Parathyroid adenoma (tissue), 2 donors: Measurements from ENCODE around the gene EEF1AKMT4.
A peak's percentile ranks its signal among the peaks of the same experiment; 100 is the strongest.

Experiments used
- H2AFZ ChIP-seq: fragments of 300-600 bp; sonication (generic); one replicate; pipeline ENCODE4 v1.7.0; 2017; ENCODE audit warnings: antibody characterized with exemption, mild to moderate bottlenecking
- H3K27ac ChIP-seq: fragments of 300-600 bp; sonication (generic); one replicate; pipeline ENCODE4 v1.7.0; 2017
- H3K27me3 ChIP-seq: fragments of 300-600 bp; sonication (generic); one replicate; pipeline ENCODE4 v1.7.0; 2017; ENCODE audit warnings: low read length; ENCODE audit not compliant: control insufficient read depth, insufficient read depth
- H3K36me3 ChIP-seq: fragments of 300-600 bp; sonication (generic); one replicate; pipeline ENCODE4 v1.7.0; 2017; ENCODE audit warnings: low read length; ENCODE audit not compliant: control insufficient read depth, insufficient read depth
- H3K4me1 ChIP-seq: fragments of 300-600 bp; sonication (generic); one replicate; pipeline ENCODE4 v1.7.0; 2017; ENCODE audit warnings: control low read depth
- H3K4me2 ChIP-seq: fragments of 300-600 bp; sonication (generic); one replicate; pipeline ENCODE4 v1.7.0; 2017; ENCODE audit warnings: low read length
- H3K4me3 ChIP-seq: fragments of 300-600 bp; sonication (generic); one replicate; pipeline ENCODE4 v1.7.0; 2017; ENCODE audit warnings: low read depth, low read length
- H3K79me2 ChIP-seq: fragments of 300-600 bp; sonication (generic); one replicate; pipeline ENCODE4 v1.7.0; 2017; ENCODE audit warnings: control low read depth
- H3K9ac ChIP-seq: fragments of 300-600 bp; sonication (generic); one replicate; pipeline ENCODE4 v1.7.0; 2017; ENCODE audit warnings: mild to moderate bottlenecking
- H3K9me3 ChIP-seq: fragments of 300-600 bp; sonication (generic); one replicate; pipeline ENCODE4 v1.7.0; 2017; ENCODE audit warnings: low read length; ENCODE audit not compliant: control insufficient read depth
- CTCF ChIP-seq: fragments of 300-600 bp; sonication (generic); IDR thresholded peaks from one replicate; pipeline ENCODE4 v1.7.0; 2017; ENCODE audit warnings: antibody characterized with exemption, mild to moderate bottlenecking
- donor health status: primary hyperparathyroidism.

The EEF1AKMT4 gene

GRCh38 chr3:184299488-184300377 lies 50.3 kb downstream of the EEF1AKMT4 start:
- Histone ChIP-seq H3K36me3 (no peaks in the 10 kb centered on the region), H3K9me3 (no peaks in the 10 kb centered on the region), H2AFZ (peak overlapping the region; percentile 81), H3K4me2 (peak overlapping the region; percentile 82), H3K4me1 (peaks cover 8% of the 10 kb centered on the region), H3K4me3 (peak overlapping the region; percentile 84), H3K9ac (peak overlapping the region; percentile 85), H3K27me3 (no peaks in the 10 kb centered on the region), H3K79me2 (peaks cover 20% of the 10 kb centered on the region), H3K27ac (peak overlapping the region; percentile 58)
- TF ChIP-seq CTCF, result no peak

- Histone ChIP-seq H2AFZ (no peak overlapping the region), H3K9me3 (no peaks in the 10 kb centered on the region), H3K36me3 (no peaks in the 10 kb centered on the region), H3K79me2 (peaks cover 20% of the 10 kb centered on the region), H3K4me2 (peak overlapping the region; percentile 82), H3K9ac (no peak overlapping the region), H3K4me3 (peak overlapping the region; percentile 84), H3K27ac (no peak overlapping the region), H3K4me1 (peaks cover 8% of the 10 kb centered on the region), H3K27me3 (no peaks in the 10 kb centered on the region)
- TF ChIP-seq CTCF, result no peak
Measured at GRCh38 chr3:184300378-184300720, 50.9 kb downstream of the EEF1AKMT4 start.

- H2AFZ ChIP-seq, result no peak overlapping the region
- no peak overlapping the region for H3K4me3 ChIP-seq
- TF ChIP-seq CTCF, result peak; percentile 46
- H3K4me1 ChIP-seq, result peaks cover 4% of the 10 kb centered on the region
- no peak overlapping the region for H3K9ac ChIP-seq
- H3K36me3 ChIP-seq, result no peaks in the 10 kb centered on the region
- peaks cover 7% of the 10 kb centered on the region for H3K79me2 ChIP-seq
- H3K4me2 ChIP-seq, result no peak overlapping the region
- H3K27me3 ChIP-seq, result no peaks in the 10 kb centered on the region
- H3K27ac ChIP-seq, result no peak overlapping the region
- no peaks in the 10 kb centered on the region for H3K9me3 ChIP-seq
Measured at GRCh38 chr3:184305577-184305976, 56.1 kb downstream of the EEF1AKMT4 start.

GRCh38 chr3:184306341-184306972 lies 57.0 kb downstream of the EEF1AKMT4 start:
- no peak overlapping the region for H2AFZ ChIP-seq
- H3K9me3 ChIP-seq, result no peaks in the 10 kb centered on the region
- no peak overlapping the region for H3K4me3 ChIP-seq
- H3K27me3 ChIP-seq, result no peaks in the 10 kb centered on the region
- H3K27ac ChIP-seq, result no peak overlapping the region
- no peaks in the 10 kb centered on the region for H3K36me3 ChIP-seq
- H3K79me2 ChIP-seq, result peaks cover 2% of the 10 kb centered on the region
- peaks cover 4% of the 10 kb centered on the region for H3K4me1 ChIP-seq
- no peak for TF ChIP-seq CTCF
- H3K9ac ChIP-seq, result no peak overlapping the region
- H3K4me2 ChIP-seq, result no peak overlapping the region
